GM20431 (cell line): ENCODE data around the gene TMEM63C.

Experiments
- in situ Hi-C: fragments of 300-500 bp; cut with MseI, MboI; formaldehyde crosslinking; loops from one replicate; pipeline ENCODE4 v1.15.0; 2020; ENCODE audit warnings: low sequenced_read_pairs; ENCODE audit not compliant: unreplicated experiment

TMEM63C gene

GRCh38 chr14:77190977-77191376, 9.4 kb downstream of the TMEM63C start:
- in situ Hi-C loops = no loop called here

GRCh38 chr14:77194706-77195105, 13.1 kb downstream of the TMEM63C start:
- in situ Hi-C loops = no loop called here

- in situ Hi-C loops = no loop called here
These were observed 14.2 kb downstream of the TMEM63C start for GRCh38 chr14:77195766-77196165.

GRCh38 chr14:77197988-77198387, 16.4 kb downstream of the TMEM63C start:
- in situ Hi-C loops = no loop called here

GRCh38 chr14:77198561-77198960, 17.0 kb downstream of the TMEM63C start:
- in situ Hi-C loops = no loop called here

GRCh38 chr14:77199590-77199989, 18.0 kb downstream of the TMEM63C start:
- in situ Hi-C loops = no loop called here

GRCh38 chr14:77200406-77200985, 18.9 kb downstream of the TMEM63C start:
- in situ Hi-C loops = no loop called here

GRCh38 chr14:77201696-77202095, 20.1 kb downstream of the TMEM63C start:
- in situ Hi-C loops = no loop called here

- in situ Hi-C loops = no loop called here
These were observed 22.2 kb downstream of the TMEM63C start for GRCh38 chr14:77203611-77204458.

GRCh38 chr14:77204459-77204771, 22.8 kb downstream of the TMEM63C start:
- in situ Hi-C loops = no loop called here

- in situ Hi-C loops = no loop called here
These were observed 23.3 kb downstream of the TMEM63C start for GRCh38 chr14:77204907-77205306.

- in situ Hi-C loops = no loop called here
These were observed 24.0 kb downstream of the TMEM63C start for GRCh38 chr14:77205566-77205965.

GRCh38 chr14:77206261-77206824, 24.7 kb downstream of the TMEM63C start:
- in situ Hi-C loops = no loop called here

GRCh38 chr14:77206877-77207389, 25.3 kb downstream of the TMEM63C start:
- in situ Hi-C loops = no loop called here

- in situ Hi-C loops = no loop called here
These were observed 26.8 kb downstream of the TMEM63C start for GRCh38 chr14:77208291-77208978.

GRCh38 chr14:77208979-77209318, 27.4 kb downstream of the TMEM63C start:
- in situ Hi-C loops = no loop called here

- in situ Hi-C loops = no loop called here
These were observed 30.7 kb downstream of the TMEM63C start for GRCh38 chr14:77212097-77212870.

GRCh38 chr14:77212943-77213678, 31.5 kb downstream of the TMEM63C start:
- in situ Hi-C loops = no loop called here

GRCh38 chr14:77213679-77214016, 32.0 kb downstream of the TMEM63C start:
- in situ Hi-C loops = no loop called here

GRCh38 chr14:77214216-77214615, 32.6 kb downstream of the TMEM63C start:
- in situ Hi-C loops = no loop called here
